Fibroblast of skin of right quadriceps (primary cell): ENCODE data around the gene KCNIP4.

ENCODE experiments used
- DNase-seq: peaks from one replicate; pipeline ENCODE4 v3.0.0-alpha.2; 2013

Gene KCNIP4

GRCh38 chr4:21900211-21900610, 48.4 kb downstream of the KCNIP4 start:
- DNase-seq, result peak; percentile 9

DNA sequence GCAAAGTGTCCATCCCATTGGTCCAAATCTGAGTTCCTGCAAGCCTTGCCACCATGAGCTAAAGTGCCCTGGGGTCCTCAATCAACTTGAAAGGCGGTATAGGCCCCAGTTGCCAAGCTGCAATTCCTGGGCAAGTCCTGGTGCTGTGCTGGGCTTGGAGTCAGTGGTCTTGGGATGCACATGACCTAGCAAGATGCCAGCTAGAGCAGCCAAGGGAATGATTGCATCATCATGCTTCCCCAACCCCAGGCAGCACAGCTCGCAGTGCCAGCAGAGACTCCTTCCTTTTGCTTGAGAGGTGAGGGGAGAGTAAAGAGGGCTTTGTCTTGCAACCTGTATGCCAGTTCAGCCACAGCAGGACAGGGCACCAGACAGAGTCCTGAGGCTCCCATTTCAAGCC, 50.5 kb downstream of the KCNIP4 start:
- DNase-seq, result no peak

DNA sequence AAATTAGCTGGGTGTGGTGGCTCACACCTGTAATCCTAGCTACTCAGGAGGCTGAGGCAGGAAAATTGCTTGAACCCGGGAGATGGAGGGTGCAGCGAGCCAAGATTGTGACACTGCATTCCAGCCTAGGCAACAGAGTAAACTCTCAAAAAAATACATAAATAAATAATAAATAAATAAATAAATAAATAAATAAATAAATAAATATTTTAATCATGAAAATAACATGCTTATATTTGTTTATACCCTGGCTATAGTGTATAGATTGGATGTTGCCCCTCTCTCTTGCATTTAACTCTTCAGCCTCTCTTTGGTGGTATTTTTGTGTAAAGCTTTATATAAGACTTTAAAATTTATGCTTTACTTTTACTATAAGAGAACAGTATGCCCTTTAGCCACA, 51.8 kb downstream of the KCNIP4 start:
- DNase-seq, result no peak

DNA sequence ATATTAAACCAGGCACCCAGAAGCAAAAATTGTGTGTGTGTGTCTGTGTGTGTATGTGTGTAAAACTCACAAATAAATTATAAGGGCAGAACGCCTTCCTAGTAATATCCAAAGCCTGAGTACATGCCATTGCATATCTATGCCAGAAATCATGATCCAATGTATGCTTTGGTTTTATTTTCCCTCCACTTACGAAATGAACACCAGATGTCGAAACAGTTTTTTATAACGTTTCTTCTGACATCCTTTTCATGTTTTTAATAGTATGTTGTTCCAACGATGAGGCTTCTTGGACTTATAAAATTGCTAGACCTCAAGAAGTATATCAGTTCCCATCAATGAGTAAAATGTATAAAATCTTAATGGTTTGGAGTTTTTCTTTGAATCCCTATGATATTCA, 55.4 kb downstream of the KCNIP4 start:
- peak; percentile 40 for DNase-seq

- peak; percentile 24 for DNase-seq
Observed at GRCh38 chr4:21890231-21890630, 58.3 kb downstream of the KCNIP4 start.

GRCh38 chr4:21888195-21888976, 60.2 kb downstream of the KCNIP4 start:
- peak; percentile 91 for DNase-seq

DNA sequence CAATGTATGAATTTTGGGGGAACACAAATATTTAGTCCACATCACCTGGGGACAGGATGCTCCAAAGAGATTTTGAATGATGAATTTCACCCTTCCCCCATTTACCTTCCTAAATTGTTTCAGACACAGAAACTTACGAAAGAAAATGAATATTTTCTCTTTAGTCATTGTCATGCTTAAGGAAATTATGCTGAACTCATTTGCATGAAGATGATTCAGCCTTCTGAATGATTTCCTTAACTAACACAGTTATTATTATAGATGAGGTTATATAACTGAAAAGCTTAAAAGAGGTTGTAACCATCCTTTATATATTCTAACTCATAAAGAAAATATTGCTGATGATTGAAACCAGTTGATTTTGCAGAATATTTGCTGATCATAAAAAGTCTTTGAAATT, 61.1 kb downstream of the KCNIP4 start:
- no peak for DNase-seq

- no peak for DNase-seq
Observed at GRCh38 chr4:21885770-21886169, 62.8 kb downstream of the KCNIP4 start.

DNA sequence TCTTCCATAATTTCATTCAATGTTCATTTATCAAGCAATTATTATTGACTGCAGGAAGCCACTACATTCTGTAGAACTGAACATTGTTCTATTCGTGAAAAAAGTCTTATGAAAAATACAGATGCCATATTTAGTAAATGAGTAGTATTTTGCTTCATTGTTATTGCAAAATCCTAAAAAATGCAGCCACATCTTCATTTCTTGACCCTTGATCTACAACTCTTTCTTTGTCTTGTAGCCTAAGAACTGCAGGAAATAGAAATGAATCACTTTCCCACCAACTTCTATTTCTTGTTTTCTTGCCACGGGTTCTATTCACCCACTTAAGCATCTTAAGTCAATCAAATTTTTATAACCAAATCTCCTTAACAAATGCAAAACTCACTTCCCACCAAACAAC, 63.3 kb downstream of the KCNIP4 start:
- peak; percentile 61 for DNase-seq

GRCh38 chr4:21884615-21885014, 64.0 kb downstream of the KCNIP4 start:
- DNase-seq, result no peak

DNA sequence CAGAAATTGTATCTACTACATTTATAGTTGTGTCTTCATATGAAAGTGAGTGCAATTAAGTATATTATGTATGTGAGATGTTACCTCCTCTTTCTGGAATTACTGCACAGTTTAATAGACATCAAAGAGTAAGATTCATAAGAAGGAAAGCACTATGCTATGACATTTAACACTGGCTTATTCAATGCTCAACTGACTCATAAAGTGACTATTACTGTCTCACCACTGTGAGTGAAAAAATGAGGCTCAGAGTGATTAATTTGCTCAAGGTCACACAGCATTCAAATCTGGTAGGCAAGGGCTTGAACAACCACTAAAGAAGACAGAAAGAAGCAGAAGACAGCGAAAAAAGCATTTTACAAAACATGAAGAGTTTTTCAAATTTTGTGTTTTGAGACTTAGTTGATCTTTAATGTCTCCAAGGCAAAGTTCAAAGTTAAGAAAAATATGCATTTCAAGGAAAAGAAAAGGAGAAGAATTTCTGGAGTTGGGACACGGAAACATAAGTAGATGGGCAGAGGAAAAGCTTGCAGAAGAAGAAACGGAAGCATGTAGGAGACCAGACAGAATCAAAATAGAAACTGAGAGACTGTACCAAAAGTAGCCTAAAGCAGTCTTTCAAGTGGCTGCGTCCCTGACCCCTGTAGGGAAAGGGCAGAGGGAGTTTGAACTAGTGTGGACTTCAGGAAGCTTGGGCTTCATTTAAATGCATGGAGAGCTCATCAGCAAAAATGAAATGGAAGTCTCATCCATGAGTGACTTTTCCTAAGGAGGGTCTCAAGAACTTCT, 66.3 kb downstream of the KCNIP4 start:
- DNase-seq, result peak; percentile 32

DNA sequence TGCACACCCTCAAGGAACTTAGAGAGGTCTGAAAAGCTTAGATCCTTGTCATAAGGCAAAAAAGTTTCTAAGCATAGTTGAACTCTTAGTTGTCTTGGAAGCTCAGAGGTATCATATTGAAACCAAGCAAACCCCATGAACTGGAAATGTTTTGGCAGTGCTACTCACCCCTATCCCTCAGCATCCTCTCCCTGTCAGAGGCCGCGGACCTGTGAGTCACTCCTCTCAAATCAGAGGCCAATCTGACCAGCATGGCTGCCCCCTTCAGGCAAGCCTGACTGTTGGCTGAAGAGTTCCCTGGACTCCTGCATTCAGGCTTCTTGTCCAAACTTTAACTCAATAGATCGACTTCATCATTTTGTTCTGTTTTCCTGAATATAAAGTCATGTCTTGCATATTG, 69.4 kb downstream of the KCNIP4 start:
- DNase-seq, result no peak

DNA sequence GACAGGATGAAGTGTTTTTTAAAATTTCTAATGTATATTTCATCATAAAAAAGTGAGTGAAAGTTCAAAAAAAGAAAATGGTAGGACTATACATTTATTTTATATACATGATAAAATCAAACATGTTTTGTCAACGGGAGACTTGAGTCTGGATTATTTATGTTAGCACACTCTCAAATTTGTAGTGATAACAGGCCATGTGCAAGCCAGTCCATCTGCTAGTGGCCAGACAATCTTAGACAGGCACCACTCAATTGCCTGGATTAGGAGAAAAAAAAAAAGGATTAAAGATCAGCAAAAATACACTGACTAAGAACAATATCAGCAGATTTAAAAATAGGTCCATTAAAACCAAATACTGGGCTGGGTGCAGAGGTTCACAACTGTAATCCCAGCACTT, 71.9 kb downstream of the KCNIP4 start:
- DNase-seq, result no peak

GRCh38 chr4:21873145-21873544, 75.4 kb downstream of the KCNIP4 start:
- no peak for DNase-seq

DNA sequence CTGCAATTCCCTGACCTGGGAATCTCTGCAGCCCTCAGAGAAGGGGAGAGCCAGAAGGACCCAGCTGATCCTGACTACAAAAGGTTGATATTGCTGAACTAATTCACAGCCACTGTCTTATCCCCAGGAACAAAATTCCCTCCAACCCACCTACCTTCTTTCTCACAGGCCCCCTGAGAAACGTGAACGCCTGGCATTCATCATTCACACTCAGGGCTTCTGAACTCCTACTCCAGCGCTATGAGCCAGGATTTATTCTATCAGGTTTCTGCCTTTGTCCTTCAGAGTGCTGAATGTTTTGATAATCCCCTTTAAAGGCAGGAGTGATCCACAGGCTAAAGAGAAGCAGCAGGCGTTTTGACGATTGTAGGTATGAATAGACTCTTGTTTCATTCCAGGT, 76.5 kb downstream of the KCNIP4 start:
- no peak for DNase-seq

DNA sequence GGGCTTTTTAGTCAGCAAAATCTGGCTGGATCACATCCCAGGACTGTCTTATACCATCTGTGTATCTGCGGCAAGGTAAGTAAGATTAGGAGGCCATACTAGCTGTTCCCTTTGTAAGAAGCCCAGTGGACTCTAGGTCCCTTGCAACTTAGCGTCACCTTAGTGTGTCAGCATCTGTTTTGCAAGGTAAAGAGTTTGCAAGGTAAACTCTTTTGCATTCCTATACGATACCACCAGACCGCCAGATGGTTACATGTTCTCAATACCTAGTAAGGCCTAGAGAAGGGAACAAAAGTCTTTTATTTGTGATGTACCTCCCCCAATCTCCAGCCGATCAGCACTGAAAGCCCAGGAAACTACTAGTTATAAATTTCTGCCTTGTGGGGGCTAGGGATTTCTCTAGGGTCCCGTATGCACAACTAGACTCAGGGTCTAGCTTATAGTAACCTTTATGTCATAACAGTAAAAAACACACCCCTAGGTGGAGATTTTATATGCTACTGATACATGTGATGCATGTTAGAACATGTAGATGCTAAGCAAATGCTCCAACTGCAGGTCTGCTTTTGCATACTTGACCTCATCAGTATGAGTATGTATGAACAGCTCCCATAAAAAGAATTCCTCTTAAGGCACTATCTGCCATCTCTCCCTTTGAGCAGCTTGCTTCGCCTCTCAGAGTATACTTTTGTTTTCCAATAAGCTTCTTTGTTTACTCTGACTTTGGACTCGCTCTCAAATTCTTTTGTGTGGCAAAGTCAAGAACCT, 78.4 kb downstream of the KCNIP4 start:
- DNase-seq, result no peak

- no peak for DNase-seq
Observed at GRCh38 chr4:21864686-21865085, 83.9 kb downstream of the KCNIP4 start.

DNA sequence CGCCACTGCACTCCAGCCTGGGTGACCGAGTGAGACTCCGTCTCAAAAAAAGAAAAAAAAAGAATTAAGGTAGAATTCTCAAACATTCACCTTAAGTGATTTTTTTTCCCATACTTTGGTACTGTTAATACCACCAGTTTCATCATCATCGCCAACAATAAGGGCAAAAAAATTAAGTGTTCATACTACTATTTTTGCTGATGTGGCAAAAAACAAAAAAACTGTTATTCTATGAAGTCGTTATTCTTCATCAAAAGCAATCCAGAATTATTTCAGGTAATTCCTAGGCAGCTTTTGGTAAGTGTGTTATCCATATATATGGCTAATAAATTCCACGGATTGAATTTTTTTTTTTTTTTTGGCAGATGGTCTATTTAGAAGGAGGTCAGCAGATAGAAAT, 85.7 kb downstream of the KCNIP4 start:
- no peak for DNase-seq

GRCh38 chr4:21858971-21859370, 89.6 kb downstream of the KCNIP4 start:
- DNase-seq, result no peak

DNA sequence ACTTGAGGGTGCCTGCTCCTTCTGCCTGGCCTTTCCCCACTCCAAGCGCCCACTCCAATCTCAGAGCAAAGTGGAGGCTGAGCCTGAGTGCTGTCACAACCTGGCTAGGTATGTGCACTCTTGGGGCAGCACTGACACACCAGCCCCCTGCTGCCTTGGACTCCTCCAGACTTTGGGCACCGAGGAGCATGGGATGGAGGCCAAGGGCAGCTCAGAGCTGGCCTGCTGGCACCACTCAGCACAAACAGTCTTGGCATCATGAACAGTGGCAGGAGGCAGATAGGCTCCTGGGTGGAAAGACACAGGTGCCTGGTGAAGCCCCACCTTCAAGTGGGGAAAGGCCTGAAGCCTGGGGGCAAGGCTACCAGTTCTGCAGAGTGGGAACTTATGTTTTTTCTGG, 91.8 kb downstream of the KCNIP4 start:
- no peak for DNase-seq

DNA sequence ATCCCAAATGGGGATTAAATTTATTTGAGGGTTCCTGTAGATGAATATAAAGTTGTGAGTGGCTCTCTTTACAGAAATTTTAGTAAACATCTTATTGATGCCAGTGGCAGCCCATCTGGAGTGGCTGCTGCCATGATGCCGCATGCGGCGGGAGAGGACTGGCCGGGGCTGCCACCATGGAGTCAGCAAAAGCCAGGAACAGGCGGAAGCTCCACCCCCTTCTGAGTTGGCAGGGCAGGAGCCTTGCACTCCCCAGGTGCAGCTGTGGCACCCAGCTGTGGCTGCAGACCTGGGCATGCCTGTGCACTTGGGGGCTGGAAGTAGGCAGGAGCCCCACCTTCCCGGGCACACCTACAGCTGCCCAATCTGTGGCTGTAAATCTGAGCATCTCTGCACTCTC, 92.3 kb downstream of the KCNIP4 start:
- DNase-seq, result no peak

DNA sequence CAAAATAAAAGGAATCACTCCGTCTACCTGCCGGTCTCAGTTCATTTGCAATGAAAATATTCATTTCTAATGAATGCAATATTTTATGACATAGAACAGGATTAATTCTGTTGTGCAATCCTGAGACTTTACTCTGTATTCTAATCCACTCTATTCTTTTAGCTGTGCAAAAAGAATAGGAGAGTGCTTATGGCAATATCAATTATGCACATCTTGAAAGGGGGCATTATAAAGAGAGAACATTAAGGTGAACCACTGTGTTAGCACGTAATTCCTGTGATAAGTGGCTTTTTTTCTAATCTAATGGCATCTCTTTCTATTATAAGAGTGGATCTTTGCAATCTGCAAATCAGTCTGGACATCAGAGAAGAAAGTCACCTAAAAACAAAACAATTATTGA, 99.5 kb downstream of the KCNIP4 start:
- DNase-seq, result no peak

DNA sequence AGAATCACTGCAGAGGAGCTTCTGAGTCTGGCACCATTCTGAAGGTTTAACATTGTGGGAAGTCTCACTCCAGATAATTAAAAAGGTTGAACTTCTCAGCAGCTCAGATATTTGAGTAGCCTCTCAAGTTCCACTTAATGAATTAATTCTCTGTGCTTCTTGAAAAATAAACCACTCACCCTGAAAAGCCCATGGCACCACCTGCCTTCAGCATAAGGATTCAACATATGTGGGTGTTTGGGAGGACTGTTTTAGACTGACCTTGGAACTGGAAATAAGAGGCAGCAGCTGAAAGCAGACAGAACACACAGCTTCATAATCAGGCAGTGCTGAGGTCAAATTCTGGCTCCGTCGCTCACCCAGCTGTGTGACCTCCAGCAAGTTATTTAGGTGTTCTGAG, 100.6 kb downstream of the KCNIP4 start:
- DNase-seq, result no peak

DNA sequence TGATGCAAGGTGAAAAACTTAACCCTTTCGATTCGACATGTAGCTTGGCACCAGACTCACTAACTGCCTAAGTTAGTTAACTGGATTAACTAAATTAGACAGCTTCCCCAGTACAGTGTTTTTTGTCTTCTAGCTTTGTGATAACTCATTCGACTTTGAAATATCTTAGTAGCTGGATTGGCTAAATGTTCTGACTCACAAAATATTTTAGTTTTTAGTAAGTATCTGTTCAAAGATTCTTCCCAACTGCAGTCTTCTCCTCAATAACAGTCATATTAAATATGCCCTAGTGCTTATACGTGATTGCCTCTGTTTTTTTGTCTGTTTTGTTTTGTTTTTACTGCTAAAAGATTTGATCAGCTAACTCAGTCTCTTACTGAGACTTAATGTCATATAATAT, 102.9 kb downstream of the KCNIP4 start:
- peak; percentile 20 for DNase-seq
